K562 (cell line): ENCODE results near the gene DLX2. TPM values are rescaled to one million over a fixed set of nuclear protein-coding genes. Genes with fewer than 3 reads are reported as not detected.

Source experiments
- BMI1 ChIP-seq: fragments of 150-350 bp; IDR thresholded peaks from 2 replicates; pipeline ENCODE4 v1.6.1; 2014; ENCODE audit warnings: low read length
- C11orf30 ChIP-seq: fragments of 450-650 bp; IDR thresholded peaks from 2 replicates; pipeline ENCODE4 v1.6.1; 2016; ENCODE audit warnings: low read depth, mild to moderate bottlenecking
- CAMTA2 ChIP-seq: fragments of 250-450 bp; sonication (Bioruptor Pico); conservative IDR thresholded peaks from 2 replicates; pipeline ENCODE4 v1.5.1; 2022
- CHD2 ChIP-seq: IDR thresholded peaks from 2 replicates; pipeline ENCODE4 v1.6.1; 2011; ENCODE audit warnings: low read depth, low read length
- DLX4 ChIP-seq: fragments of 250-450 bp; sonication (Bioruptor Pico); IDR thresholded peaks from 2 replicates; pipeline ENCODE4 v1.6.1; 2021; ENCODE audit warnings: mild to moderate bottlenecking
- E2F5 ChIP-seq: sonication (generic); formaldehyde crosslinking; IDR thresholded peaks from 2 replicates; pipeline ENCODE4 v1.8.0; 2022; ENCODE audit warnings: mild to moderate bottlenecking, missing genetic modification reagents
- ELK1 ChIP-seq: sonication (generic); formaldehyde crosslinking; IDR thresholded peaks from 2 replicates; pipeline ENCODE4 v1.8.1; 2022; ENCODE audit warnings: missing genetic modification reagents
- HDAC2 ChIP-seq: fragments of 450-650 bp; IDR thresholded peaks from 2 replicates; pipeline ENCODE4 v1.6.1; 2016; ENCODE audit warnings: mild to moderate bottlenecking
- IRF1 ChIP-seq: sonication (generic); formaldehyde crosslinking; IDR thresholded peaks from 2 replicates; pipeline ENCODE4 v1.8.0; 2022; ENCODE audit warnings: missing genetic modification reagents, mild to moderate bottlenecking, borderline replicate concordance
- KDM5B ChIP-seq: fragments of 200-600 bp; sonication (generic); IDR thresholded peaks from 2 replicates; pipeline ENCODE4 v1.6.1; 2012; ENCODE audit warnings: low read depth, mild to moderate bottlenecking, moderate library complexity, low read length, control low read depth, inconsistent platforms; ENCODE audit not compliant: insufficient replicate concordance
- LCOR ChIP-seq: sonication (generic); formaldehyde crosslinking; IDR thresholded peaks from 2 replicates; pipeline ENCODE4 v1.8.0; 2022; ENCODE audit warnings: mild to moderate bottlenecking, missing genetic modification reagents
- LEF1 ChIP-seq: fragments of 450-650 bp; IDR thresholded peaks from 2 replicates; pipeline ENCODE4 v1.6.1; 2016; ENCODE audit warnings: mild to moderate bottlenecking
- MLLT1 ChIP-seq, 2 experiments: fragments of 450-650 bp; IDR thresholded peaks; 2 replicates each; pipeline ENCODE4 v1.6.1; 2016
- NFRKB ChIP-seq: fragments of 450-650 bp; IDR thresholded peaks from 2 replicates; pipeline ENCODE4 v1.6.1; 2016; ENCODE audit warnings: low read depth
- OTX1 ChIP-seq: fragments of 450-650 bp; formaldehyde crosslinking; IDR thresholded peaks from 2 replicates; pipeline ENCODE4 v1.4.0; 2022; ENCODE audit warnings: mild to moderate bottlenecking
- RB1 ChIP-seq: fragments of 450-650 bp; IDR thresholded peaks from 2 replicates; pipeline ENCODE4 v1.6.1; 2017; ENCODE audit warnings: low read depth, mild to moderate bottlenecking
- RCOR1 ChIP-seq, 2 experiments: IDR thresholded peaks; 2 replicates each; pipeline ENCODE4 v1.6.1; 2012; ENCODE audit warnings: low read depth in 2 of 2, low read length in 2 of 2, borderline replicate concordance in 1 of 2, improper control_type of control experiment in 1 of 2
- RFX5 ChIP-seq: IDR thresholded peaks from 2 replicates; pipeline ENCODE4 v1.6.1; 2011; ENCODE audit warnings: low read depth, mild to moderate bottlenecking, improper control_type of control experiment, low read length
- SIN3B ChIP-seq: fragments of 450-650 bp; IDR thresholded peaks from 2 replicates; pipeline ENCODE4 v1.6.1; 2017; ENCODE audit warnings: low read depth, mild to moderate bottlenecking, moderate library complexity
- SP1 ChIP-seq: sonication (generic); formaldehyde crosslinking; IDR thresholded peaks from 2 replicates; pipeline ENCODE4 v1.8.1; 2022; ENCODE audit warnings: mild to moderate bottlenecking, missing genetic modification reagents
- SREBF1 ChIP-seq: fragments of 150-350 bp; IDR thresholded peaks from 2 replicates; pipeline ENCODE4 v1.6.1; 2014; ENCODE audit warnings: antibody characterized with exemption, low read depth, low read length, borderline replicate concordance
- TBL1XR1 ChIP-seq, 2 experiments: IDR thresholded peaks; 2 replicates each; pipeline ENCODE4 v1.6.1; 2012; ENCODE audit warnings: improper control_type of control experiment in 2 of 2, low read length in 2 of 2, mild to moderate bottlenecking in 1 of 2
- ZC3H11A ChIP-seq: IDR thresholded peaks from 2 replicates; pipeline ENCODE4 v1.6.1; 2012; ENCODE audit warnings: low read depth, low read length, improper control_type of control experiment
- ZNF444 ChIP-seq: fragments of 250-450 bp; sonication (Bioruptor Pico); IDR thresholded peaks from 2 replicates; pipeline ENCODE4 v1.4.0; 2020; ENCODE audit warnings: mild to moderate bottlenecking, moderate library complexity
- ZNF696 ChIP-seq: fragments of 250-450 bp; sonication (Bioruptor Pico); conservative IDR thresholded peaks from 2 replicates; pipeline ENCODE4 v1.4.0; 2020; ENCODE audit warnings: mild to moderate bottlenecking, moderate library complexity
- ZNF830 ChIP-seq: fragments of 250-450 bp; sonication (Bioruptor Pico); IDR thresholded peaks from 2 replicates; pipeline ENCODE4 v1.5.0; 2021; ENCODE audit warnings: mild to moderate bottlenecking
- polyA plus RNA-seq, 8 experiments: library from polyadenylated mRNA; depleted of rRNA in 4 of 8; stranded (reverse) in 5 of 8; unstranded in 3 of 8; fragments of >200 nt; fragmentation: Nextera tagmentation in 2 of 8; fragmentation: Illumina TruSeq in 1 of 8; extraction: Ambion mirVana in 2 of 8; extraction: Trizol in 1 of 8; gene quantifications; 2 replicates each; pipeline versions ENCODE4 v1.2.1 to v1.2.3, GENCODE V29; 2011 to 2014; ENCODE audit warnings: inconsistent platforms in 1 of 8, missing spikeins in 1 of 8
- total RNA-seq, 7 experiments: library from RNA; depleted of rRNA in 6 of 7; stranded (reverse); fragments of >200 nt in 6 of 7; fragmentation: Illumina TruSeq in 2 of 7; extraction: Trizol in 2 of 7; gene quantifications; 2 replicates each; pipeline versions ENCODE4 v1.2.1 to v1.2.3, GENCODE V29; 2011 to 2021; ENCODE audit warnings: low replicate concordance in 1 of 7

DLX2 gene
- total and polyA plus RNA-seq, 9 of the 15 experiments (the other 6 are each of a cell fraction or from before 2014, with no cell fraction given), result 0.14 to 4.3 (median 0.86) TPM

GRCh38 chr2:172084645-172085459 is 17.8 kb downstream of the DLX2 start (continued):
- no peak for TF ChIP-seq CAMTA2 (CRISPR knock-in tag)
- TF ChIP-seq TBL1XR1 (IDR thresholded peaks at IDR 0.05; ENCODE audit: low read length in 2 of 2), result no peak; a peak in 1 of 4 replicates
- TF ChIP-seq OTX1 (CRISPR knock-in tag), result no peak
- TF ChIP-seq NFRKB, result peak; percentile 85; the same call in 1 of the 2 replicates
- TF ChIP-seq DLX4 (CRISPR knock-in tag), result no peak
- TF ChIP-seq RB1, result peak; percentile 51
- TF ChIP-seq ELK1 (CRISPR knock-in tag), result no peak
- TF ChIP-seq HDAC2, result peak; percentile 67
- TF ChIP-seq MLLT1 (IDR thresholded peaks at IDR 0.05), result no peak
- TF ChIP-seq ZNF830 (CRISPR knock-in tag), result peak; percentile 9; the same call in 1 of the 2 replicates
- TF ChIP-seq RCOR1 (IDR thresholded peaks at IDR 0.05; ENCODE audit: borderline replicate concordance in 1 of 2, low read depth in 2 of 2, low read length in 2 of 2), result no peak
- no peak for TF ChIP-seq BMI1
- peak; percentile 88 for TF ChIP-seq KDM5B
- TF ChIP-seq ZC3H11A, result no peak
- peak; percentile 54 for TF ChIP-seq LEF1
- TF ChIP-seq C11orf30, result no peak
- peak; percentile 63 for TF ChIP-seq SP1 (CRISPR knock-in tag)
- no peak for TF ChIP-seq ZNF696
- peak; percentile 46; the same call in 1 of the 2 replicates for TF ChIP-seq CHD2
- peak; percentile 32; the same call in 1 of the 2 replicates for TF ChIP-seq SIN3B
- TF ChIP-seq SREBF1, result no peak
- peak; percentile 86; the same call in 1 of the 2 replicates for TF ChIP-seq IRF1 (CRISPR knock-in tag)
- TF ChIP-seq LCOR, result peak; percentile 1; the same call in 1 of the 2 replicates
- 0 out of 2 replicates have a peak, but pooled peaks have one; percentile 50 for TF ChIP-seq RFX5
- TF ChIP-seq ZNF444 (CRISPR knock-in tag), result peak; percentile 66; the same call in 1 of the 2 replicates
- peak; percentile 70; the same call in 1 of the 2 replicates for TF ChIP-seq E2F5
